Measurements from ENCODE around the gene TRIM60. TPM values are rescaled to one million over a fixed set of nuclear protein-coding genes. Genes with fewer than 3 reads are reported as not detected.

TRIM60 gene
- total and polyA plus RNA-seq, 2 donors (not counting 3 experiments of a cell fraction or from before 2014, with no cell fraction given) = not detected

DNA sequence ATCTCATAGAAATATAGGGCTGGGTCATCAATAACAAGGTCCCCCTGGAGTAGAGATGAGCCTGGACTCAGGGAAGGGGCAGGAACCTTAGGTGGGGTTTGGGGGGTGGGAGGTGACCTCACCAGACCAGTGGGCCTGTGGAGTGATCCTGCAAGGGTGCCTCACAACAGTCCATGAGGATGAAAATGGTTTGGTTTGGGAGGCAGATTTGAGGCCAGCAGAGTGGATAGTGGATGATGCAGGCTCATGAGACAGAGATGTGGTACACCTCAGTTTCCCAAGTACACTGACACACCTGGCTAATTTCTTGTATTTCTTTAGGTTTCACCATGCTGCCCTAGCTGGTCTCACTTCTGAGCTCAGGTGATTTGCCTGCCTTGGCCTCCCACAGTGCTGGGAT is 18.1 kb upstream of the TRIM60 start:
- Histone ChIP-seq H3K27ac (ENCODE audit: insufficient read depth, low read depth, low read length) (no peak overlapping the region), H3K27me3 (ENCODE audit: control insufficient read depth in 2 of 2, insufficient read depth in 2 of 2, low read length in 2 of 2) (no peaks in the 10 kb centered on the region), H4K20me1 (replicated peaks; ENCODE audit: control insufficient read depth, extremely low read depth, insufficient read depth, low read length) (no peaks in the 10 kb centered on the region), H3K4me1 (ENCODE audit: control insufficient read depth, extremely low read depth, insufficient read depth, low read length) (no peaks in the 10 kb centered on the region), H3K4me3 (replicated peaks in 1 of 3; ENCODE audit: insufficient read depth in 1 of 3, low read depth in 1 of 3, low read length in 3 of 3) (no peak overlapping the region), H3K9ac (replicated peaks; ENCODE audit: extremely low read depth, insufficient read depth, low read length) (no peak overlapping the region), H3K9me3 (replicated peaks; ENCODE audit: control insufficient read depth, insufficient read depth, low read length) (no peaks in the 10 kb centered on the region), H2AFZ (ENCODE audit: low read depth, low read length) (no peak overlapping the region), H3K36me3 (ENCODE audit: control insufficient read depth in 2 of 2, extremely low read depth in 1 of 2, insufficient read depth in 2 of 2, low read length in 2 of 2) (no peaks in the 10 kb centered on the region), H3K9me1 (replicated peaks; ENCODE audit: control insufficient read depth, extremely low read depth, insufficient read depth, low read length) (no peaks in the 10 kb centered on the region), H3K79me2 (ENCODE audit: control insufficient read depth, insufficient read depth, low read length) (no peaks in the 10 kb centered on the region), H3K4me2 (ENCODE audit: insufficient read depth, low read length) (no peak overlapping the region)
- intact Hi-C loops (cut with micrococcal nuclease) (no loop called here), dilution Hi-C loops (cut with MboI; ENCODE audit: extremely low pct_ligation_motif_present, low sequenced_read_pairs) (no loop called here)
- FAIRE-seq = no peak
- CTCF ChIA-PET = interaction anchor here (1.2 kb wide), 1 partner anchor 11 kb away, joined by 3 read pairs; no protein-coding TSS in a partner anchor
- no TSS peak for BruUV-seq (replicated peaks)
- POLR2A ChIA-PET = no interaction called here
- TF ChIP-seq POLR2AphosphoS5 (IDR thresholded peaks at IDR 0.05; ENCODE audit: insufficient read depth, low read depth, low read length) = no peak
- TF ChIP-seq JUN (IDR thresholded peaks at IDR 0.05; ENCODE audit: borderline replicate concordance, insufficient read depth, insufficient read length, low read depth) = no peak
- TF ChIP-seq GATA2 (IDR thresholded peaks at IDR 0.05; ENCODE audit: insufficient read depth, insufficient read length, low read depth, low read length) = no peak
- no peak for TF ChIP-seq CTCF (IDR thresholded peaks at IDR 0.05; ENCODE audit: extremely low read depth in 1 of 2, insufficient read depth in 1 of 2, low read depth in 1 of 2, low read length in 2 of 2)
- TF ChIP-seq, protein P1, sequence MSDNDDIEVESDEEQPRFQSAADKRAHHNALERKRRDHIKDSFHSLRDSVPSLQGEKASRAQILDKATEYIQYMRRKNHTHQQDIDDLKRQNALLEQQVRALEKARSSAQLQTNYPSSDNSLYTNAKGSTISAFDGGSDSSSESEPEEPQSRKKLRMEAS (IDR thresholded peaks at IDR 0.05; ENCODE audit: insufficient read depth, insufficient read length) = no peak
- no peak for TF ChIP-seq FOS (IDR thresholded peaks at IDR 0.05; ENCODE audit: borderline replicate concordance, insufficient read depth, low read length)
- no peak for TF ChIP-seq MYC (IDR thresholded peaks at IDR 0.05; ENCODE audit: low read depth, low read length)
- no peak for TF ChIP-seq POLR2A (IDR thresholded peaks at IDR 0.05; ENCODE audit: low read depth, low read length)
- no peak for TF ChIP-seq EZH2 (IDR thresholded peaks at IDR 0.05; ENCODE audit: borderline replicate concordance, low read depth, low read length, severe bottlenecking)
- DNase-seq (ENCODE audit: low read depth, low spot score) = no peak

Measured in endothelial cell of umbilical vein (primary cell).